Left colon (tissue), 2 donors: ENCODE measurements around the gene IL1RAPL2. TPM values are rescaled to one million over a fixed set of nuclear protein-coding genes. Genes with fewer than 3 reads are reported as not detected.
A peak's percentile ranks its signal among the peaks of the same experiment; 100 is the strongest.
"Not testable (repeated sequence)": the region's sequence is repeated elsewhere in the genome, so short reads cannot be mapped to it uniquely, and the experiment has no call there.

ENCODE experiments used
- ATAC-seq: fragments of 200-7000 bp; cut with Tn5 transposase; one replicate; pipeline ENCODE4 v1.9.1; 2020; ENCODE audit warnings: mild to moderate bottlenecking, moderate library complexity
- DNase-seq, 2 donors: peaks; one replicate each; pipeline ENCODE4 v3.0.0-alpha.2; 2020
- intact Hi-C, 2 donors: fragments of 100-400 bp; cut with DNase I in 1 of 2; cut with micrococcal nuclease in 1 of 2; formaldehyde crosslinking; loops; one replicate each; pipeline versions ENCODE4 v1.11.2 to v1.14.0; 2022; cut with DNase I, micrococcal nuclease
- total RNA-seq, 2 donors: library from RNA; stranded (reverse); fragmentation: NEBNext Ultra II Directional; extraction: Animal tissue kit (Norgen Biotek cat#: 25700); gene quantifications; one replicate each; pipeline ENCODE4 v1.2.1, GENCODE V29; 2021
- donor health status: DM: no; HTN: no; CAD: no.
- donor health status: DM: yes; HTN: yes; CAD: no.

Gene IL1RAPL2
- total RNA-seq, 2 donors from 2014 or later = not detected

DNA sequence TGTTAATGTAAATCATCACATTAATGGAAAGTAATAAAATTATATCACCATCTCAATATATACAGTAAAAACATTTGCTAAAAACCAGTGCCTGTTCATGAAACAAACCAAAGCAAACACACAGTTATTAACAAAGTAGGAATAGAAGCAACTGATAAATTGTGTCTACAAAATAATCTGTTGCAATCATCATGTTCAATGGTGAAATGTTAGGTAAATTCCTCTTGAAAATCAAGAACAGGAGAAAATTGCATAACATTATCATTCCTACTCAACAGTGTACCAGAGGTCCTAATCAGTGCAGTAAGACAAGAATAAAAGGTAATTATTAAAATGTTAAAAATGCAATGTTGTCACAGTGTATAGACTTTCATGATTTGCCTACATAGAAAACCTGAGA is 402.2 kb downstream of the IL1RAPL2 start:
- no peak for DNase-seq
- no peak for ATAC-seq
- intact Hi-C loops = no loop called here

- DNase-seq = no peak
- no peak for ATAC-seq
- intact Hi-C loops = no loop called here
Measured at GRCh38 chrX:104972737-104973136, 406.7 kb downstream of the IL1RAPL2 start.

DNA sequence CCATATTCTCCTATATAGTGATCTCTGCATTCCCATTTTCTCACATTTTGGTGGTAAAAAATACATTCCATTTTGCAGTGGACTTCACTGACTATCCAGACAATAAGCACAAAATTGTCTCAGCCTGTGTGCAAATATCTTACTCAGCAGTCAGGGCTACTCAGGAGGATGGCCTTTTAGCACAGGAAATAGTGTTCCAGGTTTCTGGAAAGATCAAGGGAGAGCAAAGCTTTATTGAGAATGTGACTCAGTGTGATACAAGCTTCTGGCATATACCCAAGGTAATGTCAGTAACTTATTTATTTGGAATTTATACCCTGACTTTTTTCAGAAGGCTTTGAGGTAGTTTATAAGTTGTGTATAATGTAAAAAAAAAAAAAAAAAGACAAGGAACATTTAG is 421.1 kb downstream of the IL1RAPL2 start:
- intact Hi-C loops = no loop called here
- ATAC-seq = peak; percentile 59
- DNase-seq = no peak

DNA sequence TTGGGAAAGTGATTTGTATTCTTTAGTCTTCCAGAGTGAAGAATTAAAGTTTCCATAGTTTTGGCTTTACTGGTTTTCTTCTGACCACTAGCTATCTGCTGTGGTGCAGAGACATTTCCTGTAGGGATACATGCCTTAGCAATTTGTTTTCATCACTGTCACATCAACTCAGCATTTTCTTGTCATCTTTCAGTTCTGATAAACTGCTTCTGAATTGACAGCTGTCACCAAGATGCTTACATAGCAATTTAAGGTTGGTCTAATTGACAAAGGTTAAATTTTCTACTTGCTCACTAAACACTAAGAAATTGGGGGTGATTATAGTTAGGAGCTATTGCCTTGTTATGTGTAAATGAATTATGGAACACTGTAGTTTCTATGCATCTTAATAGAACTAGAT is 422.0 kb downstream of the IL1RAPL2 start:
- intact Hi-C loops = no loop called here
- DNase-seq (no peak), ATAC-seq (no peak)

DNA sequence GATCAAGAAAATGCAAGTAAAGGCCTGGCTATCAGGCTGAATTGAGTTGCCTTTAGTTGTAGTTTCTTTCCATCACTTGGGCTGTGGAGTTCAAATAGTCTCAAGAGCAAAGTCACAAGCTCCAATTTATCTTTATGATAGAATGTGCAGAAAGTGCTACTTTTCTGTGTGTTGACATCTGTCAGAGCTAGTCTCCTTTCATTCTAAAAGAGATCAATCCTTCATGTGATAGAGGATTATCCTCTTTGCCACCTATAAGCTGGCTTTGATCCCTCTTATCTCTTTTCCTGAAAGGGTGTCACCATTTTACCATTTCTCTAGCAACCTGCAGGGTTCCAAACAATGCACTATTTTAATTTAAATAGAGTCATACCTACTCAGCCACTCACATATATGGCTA is 429.5 kb downstream of the IL1RAPL2 start:
- DNase-seq = no peak
- no peak for ATAC-seq
- intact Hi-C loops = no loop called here

DNA sequence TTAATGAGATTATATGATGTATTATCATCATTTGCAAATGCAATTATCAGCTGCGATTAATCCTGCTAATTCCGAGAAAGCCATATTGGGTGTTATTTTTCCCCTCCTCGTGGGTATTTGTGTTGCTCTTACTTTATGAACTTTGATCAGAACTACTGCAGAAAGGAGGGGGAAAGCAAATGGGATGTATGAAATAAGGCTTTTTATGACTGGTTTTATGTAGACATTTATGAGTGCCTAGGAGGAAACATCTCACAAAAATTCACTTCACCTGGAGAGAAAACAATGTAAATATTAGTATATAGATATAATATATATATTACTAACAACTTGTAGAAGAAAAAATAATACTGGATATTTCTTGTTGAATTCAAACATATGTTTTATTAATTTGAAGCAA is 440.1 kb downstream of the IL1RAPL2 start:
- DNase-seq (no peak), ATAC-seq (peak; percentile 77)
- intact Hi-C loops = no loop called here

DNA sequence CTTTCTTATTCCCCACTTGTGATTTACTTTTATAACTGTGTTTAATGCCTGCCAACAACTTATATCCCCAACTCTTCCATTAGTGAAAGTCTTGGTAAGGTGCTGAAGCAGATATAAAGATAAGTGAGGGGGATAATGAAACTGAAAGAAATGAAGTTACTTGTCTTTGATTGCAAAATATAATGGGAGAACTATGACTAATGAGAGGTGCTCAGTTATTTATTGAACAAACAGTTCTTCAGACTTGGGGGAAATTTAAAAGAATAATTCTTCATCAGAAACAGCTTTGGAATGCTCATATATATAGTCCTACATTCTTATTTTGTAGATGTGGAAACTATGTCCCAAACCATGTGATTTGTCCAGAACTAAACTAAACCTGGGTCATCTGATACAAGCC is 441.0 kb downstream of the IL1RAPL2 start:
- DNase-seq (no peak), ATAC-seq (no peak)
- intact Hi-C loops = no loop called here

DNA sequence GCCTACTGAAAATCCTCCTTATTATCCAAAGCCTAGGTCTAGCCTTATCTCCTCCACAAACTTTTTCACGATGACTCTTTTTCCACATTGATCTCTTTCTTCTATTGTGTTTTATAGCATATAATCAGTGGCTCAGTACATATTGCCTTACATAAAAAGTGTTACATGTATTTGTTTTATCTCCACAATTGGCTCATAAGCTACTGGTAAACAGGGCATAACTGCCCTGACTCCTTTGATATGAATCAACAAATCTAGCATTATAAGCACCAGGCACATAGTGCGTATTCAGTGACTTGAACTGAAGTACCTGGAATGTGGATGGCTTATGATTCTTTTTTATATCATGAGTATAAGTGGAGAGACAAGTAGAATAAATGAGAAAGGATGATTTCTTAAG is 447.7 kb downstream of the IL1RAPL2 start:
- no peak for DNase-seq
- intact Hi-C loops = no loop called here
- peak; percentile 89 for ATAC-seq

GRCh38 chrX:105017641-105018040 is 451.6 kb downstream of the IL1RAPL2 start:
- intact Hi-C loops = no loop called here
- DNase-seq = no peak
- ATAC-seq = no peak

DNA sequence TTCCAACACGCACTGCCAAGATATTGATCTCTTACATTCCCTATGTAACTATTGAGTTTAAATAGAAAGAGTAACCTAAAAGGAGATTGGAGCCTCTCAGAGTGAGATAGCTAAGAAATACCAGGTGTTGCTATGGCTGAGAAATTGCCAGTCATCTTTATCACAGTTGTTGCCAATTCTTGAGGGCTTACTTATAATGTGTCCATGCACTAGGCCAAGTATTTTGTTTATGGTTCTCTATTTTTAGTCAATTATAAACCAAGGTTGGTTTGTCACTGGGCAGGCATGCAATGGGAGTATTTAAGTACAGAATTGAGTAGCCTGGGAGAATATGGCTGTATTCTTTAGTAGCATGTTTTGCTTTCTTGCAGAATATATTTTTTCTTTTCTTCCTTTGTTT is 452.9 kb downstream of the IL1RAPL2 start:
- intact Hi-C loops = no loop called here
- ATAC-seq (peak; percentile 65), DNase-seq (no peak)

- ATAC-seq, intact Hi-C loops, DNase-seq: not testable (repeated sequence)
Measured at GRCh38 chrX:105028962-105029361, 463.0 kb downstream of the IL1RAPL2 start.

DNA sequence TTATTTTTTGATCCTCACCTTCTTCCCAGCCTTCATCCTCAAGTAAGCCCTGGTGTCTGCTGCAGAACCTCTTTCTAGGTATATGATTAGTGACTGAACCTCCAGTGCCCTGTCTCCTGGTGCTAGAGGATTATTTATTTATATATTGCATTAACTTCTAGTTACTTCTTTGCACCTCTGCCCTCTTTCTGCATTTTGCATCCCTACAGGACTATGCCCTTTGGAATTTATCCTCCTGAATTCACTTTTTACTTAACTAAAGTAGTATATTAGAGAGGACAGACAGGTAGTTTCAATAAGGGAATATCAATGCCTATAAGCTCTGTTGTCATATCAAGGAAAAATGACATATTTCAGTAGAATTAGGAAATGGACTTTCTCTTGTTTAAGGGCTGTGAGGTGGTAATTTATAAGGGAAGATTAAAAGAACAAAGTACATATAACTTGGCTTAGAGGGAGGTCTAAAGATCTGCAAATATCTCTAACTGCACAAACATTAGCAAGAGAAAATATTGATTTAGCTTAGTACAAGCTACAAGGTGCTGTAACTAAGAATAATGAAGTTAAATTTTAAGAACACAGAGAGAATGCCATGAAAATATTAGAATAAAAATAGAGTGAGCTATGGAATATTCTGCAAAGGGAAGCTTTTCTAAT is 472.8 kb downstream of the IL1RAPL2 start:
- intact Hi-C loops = no loop called here
- no peak for ATAC-seq
- DNase-seq = no peak

DNA sequence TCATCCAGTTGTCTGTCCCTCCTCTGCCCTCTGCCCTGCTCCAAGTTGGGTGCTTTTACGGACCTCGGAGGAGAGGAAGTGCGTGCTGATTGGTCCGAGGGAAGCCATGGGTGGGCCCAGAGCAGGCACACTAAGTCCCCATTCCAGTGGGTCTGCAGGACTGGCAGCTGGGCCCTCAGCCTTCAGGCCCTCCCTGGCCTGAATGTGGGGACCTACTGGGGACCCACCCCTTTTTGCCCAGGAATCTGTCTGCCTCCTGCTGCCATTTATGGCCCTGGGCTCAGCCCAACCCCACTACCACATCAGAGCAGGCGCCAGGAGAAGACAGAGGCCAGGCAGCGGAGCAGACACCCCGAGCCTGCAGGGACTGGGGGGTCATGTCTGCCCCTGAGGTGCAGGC is 484.9 kb downstream of the IL1RAPL2 start:
- no peak for DNase-seq
- intact Hi-C loops = no loop called here
- no peak for ATAC-seq

- DNase-seq (no peak), ATAC-seq (no peak)
- intact Hi-C loops = no loop called here
Measured at GRCh38 chrX:105051364-105051763, 485.4 kb downstream of the IL1RAPL2 start.

- no peak for DNase-seq
- no peak for ATAC-seq
- intact Hi-C loops = no loop called here
Measured at GRCh38 chrX:105052926-105053325, 486.9 kb downstream of the IL1RAPL2 start.

DNA sequence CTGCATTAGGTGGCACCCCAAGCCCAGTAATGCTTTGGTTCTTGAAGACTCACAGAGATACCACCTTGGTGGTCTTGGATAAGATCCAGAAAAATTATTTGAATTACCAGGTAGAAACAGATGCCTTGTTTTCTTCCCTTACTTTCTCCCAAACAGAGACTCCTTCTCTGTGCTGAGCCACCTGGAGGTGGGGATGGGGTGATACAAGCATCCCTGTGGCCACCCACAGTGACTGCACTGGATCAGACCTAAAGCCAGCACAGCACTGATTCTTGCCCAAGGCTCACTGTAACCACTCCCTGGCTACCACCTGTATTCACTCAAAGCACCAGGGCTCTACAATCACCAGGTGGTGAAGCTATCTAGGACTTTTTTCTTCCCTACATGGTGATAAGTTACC is 497.7 kb downstream of the IL1RAPL2 start:
- no peak for ATAC-seq
- no peak for DNase-seq
- intact Hi-C loops = no loop called here

DNA sequence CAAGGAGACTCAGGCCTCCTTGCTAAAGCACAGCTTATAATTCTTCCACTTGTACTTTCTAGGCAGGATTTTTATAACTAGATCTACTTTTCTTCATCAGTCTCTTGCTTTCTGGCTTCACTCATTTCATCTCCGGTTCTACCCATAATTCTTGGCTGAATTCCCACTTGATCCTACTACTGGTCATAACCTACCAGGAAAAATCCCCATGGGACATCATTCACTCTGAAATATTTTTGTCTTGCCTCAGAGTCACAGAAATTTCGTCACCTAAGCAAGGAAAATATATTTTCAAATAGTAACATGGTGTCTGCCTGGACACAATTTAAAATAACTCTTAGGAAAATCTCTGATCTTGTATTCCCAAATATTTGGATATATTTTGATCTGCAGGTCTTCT is 532.2 kb downstream of the IL1RAPL2 start:
- ATAC-seq = no peak
- no peak for DNase-seq
- intact Hi-C loops = no loop called here

DNA sequence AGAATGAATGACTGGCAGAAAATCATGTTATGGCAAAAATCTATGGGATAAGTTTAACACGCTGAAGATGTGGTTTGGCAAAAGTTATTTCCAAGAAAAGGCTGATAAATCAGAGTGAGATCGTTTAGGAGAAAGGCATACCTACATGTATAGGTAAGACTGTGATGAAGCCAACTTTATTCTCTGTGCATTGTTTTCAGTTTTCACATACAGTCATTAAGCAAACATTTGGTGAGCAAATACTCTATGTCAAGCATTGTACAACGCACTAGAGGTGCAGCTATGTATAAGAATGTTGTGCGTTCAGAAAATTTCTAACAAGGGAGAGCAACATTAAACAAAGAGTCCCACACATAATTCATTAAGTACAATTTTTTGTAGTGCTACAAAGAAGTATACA is 532.8 kb downstream of the IL1RAPL2 start:
- intact Hi-C loops = no loop called here
- ATAC-seq (no peak), DNase-seq (no peak)

- DNase-seq (no peak), ATAC-seq (no peak)
- intact Hi-C loops = no loop called here
Measured at GRCh38 chrX:105101378-105101777, 535.4 kb downstream of the IL1RAPL2 start.

GRCh38 chrX:105109936-105110335 is 543.9 kb downstream of the IL1RAPL2 start:
- ATAC-seq (no peak), DNase-seq (no peak)
- intact Hi-C loops = no loop called here

- DNase-seq (no peak), ATAC-seq (no peak)
- intact Hi-C loops = no loop called here
Measured at GRCh38 chrX:105114554-105115130, 548.6 kb downstream of the IL1RAPL2 start.
